Suppressor macrophage treated with lipopolysaccharide for 1 hour (primary cell): ENCODE data around the gene RNF217.

ENCODE experiments used
- DNase-seq, 3 donors: peaks; one replicate each; pipeline ENCODE4 v3.0.0-alpha.2; 2020 to 2022

RNF217 gene

DNA sequence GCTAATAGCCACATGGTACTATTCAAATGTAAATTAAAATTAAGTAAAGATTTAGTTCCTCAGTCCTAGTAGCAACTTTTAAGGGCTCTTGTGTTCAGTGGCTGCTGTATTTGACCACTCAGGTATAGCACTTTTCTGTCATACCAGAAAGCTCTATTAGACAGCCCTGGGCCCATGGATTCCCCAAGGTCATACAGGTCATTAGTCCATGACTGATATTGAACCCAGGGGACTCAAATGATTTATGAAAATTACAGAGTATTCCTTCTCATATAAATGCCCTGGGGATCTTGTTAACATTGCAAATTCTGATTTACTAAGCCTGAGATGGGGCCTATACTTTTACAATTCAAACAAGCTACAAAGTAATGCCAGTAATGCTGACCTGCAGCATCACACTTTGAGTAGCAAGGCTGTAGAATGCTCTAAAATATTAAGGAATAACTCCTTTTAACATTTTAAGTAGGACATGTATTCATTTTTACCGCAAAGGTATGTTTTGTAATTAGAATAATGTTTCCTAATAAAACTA, 29.6 kb downstream of the RNF217 start:
- no peak for DNase-seq

DNA sequence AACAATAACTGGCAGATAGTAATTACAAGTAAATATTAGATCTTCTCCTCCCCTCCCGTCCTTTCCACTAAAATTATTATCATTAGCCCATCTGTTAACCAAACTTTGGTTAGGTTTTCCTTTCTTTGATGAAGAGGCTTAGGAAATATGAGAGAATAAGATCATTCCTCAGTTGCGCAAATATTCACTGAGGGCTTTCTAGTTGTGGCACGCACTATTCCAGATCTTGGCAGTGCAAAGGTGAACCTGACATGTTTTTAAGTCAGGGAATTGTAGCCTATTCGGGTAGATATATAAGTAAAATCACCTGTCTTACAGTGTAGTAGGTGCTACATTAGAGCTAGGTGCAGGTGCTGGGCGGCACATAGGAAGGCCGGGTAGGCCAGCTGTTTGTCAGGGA, 31.1 kb downstream of the RNF217 start:
- no peak for DNase-seq

DNA sequence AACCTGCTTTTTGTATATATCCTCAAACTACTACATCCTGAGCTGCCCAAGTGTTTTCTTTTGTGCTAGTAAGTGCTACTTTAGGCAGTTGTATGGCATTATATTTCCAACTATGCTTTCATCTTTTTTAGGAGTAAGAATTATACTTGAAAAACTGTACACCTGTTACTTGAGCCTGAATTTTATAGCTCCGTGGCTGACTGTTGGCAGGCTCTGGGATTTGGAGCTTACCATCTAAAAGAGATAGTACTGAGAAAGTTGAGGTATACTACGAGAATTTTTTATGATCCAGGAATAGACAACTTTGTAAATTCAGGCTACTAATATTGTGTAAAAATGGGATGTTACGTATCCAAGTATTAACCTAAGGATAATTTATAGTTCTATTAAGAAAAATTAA, 32.4 kb downstream of the RNF217 start:
- DNase-seq: no peak

DNA sequence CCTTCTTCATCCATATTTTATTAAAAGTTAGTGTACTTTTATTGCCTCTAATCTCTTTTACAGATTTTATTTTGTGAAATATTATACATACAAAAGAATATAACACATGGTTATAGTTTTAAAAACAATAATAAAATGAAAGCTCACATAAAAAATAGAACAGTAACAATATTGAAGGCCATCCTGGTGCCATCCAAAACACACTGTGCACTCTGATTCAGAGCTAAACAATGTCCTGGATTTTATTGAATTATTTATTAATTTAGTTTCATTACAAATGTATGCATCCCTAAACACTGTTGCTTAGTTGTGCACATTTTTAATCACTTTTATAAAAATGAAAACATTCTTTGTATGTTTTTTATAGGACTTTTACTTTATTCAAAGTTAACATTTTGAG, 32.9 kb downstream of the RNF217 start:
- no peak for DNase-seq

DNA sequence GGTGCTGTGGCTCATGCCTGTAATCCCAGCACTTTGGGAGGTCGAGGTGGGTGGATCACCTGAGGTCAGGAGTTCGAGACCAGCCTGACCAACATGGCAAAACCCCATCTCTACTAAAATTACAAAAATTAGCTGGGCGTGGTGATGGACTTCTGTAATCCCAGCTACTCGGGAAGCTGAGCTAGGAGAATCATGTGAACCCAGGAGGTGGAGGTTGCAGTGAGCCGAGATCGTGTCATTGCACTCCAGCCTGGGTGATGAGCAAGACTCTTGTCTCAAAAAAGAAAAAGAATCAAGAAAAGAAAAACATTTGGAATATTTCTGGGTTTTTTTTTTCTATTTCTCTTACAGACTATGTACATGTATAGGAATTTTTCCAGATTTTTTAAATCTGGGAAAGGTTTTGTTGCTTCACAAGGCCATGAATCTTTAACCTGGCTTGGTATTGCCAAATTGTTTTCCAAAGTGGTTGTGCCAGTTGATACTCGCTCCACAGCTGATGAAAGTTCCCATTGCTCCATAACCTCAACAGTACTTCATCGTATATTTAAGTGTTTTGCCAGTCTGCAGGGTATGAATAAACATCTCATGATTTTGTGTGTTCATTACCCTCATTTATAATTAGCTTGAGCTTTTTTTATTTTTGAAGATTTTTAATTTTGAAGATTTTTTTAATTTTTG, 33.5 kb downstream of the RNF217 start:
- no peak for DNase-seq

DNA sequence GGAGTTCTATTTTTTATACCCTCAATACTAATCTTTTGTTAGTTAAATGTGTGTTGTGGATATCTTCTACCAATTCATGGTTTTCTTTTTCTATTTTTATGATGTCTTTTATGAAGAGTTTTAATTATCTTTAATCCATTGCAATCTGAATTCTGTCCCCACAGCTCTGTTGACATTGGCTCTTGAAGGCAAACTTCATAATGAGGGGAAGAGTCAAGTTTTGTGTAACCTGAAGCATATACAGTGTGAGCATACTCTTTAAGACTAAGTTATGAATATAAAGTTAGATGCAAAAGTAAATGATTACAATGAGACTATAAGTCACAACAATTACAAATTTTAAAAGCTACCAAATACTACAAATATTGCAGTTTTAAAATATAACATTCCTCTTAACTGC, 34.2 kb downstream of the RNF217 start:
- DNase-seq: no peak

DNA sequence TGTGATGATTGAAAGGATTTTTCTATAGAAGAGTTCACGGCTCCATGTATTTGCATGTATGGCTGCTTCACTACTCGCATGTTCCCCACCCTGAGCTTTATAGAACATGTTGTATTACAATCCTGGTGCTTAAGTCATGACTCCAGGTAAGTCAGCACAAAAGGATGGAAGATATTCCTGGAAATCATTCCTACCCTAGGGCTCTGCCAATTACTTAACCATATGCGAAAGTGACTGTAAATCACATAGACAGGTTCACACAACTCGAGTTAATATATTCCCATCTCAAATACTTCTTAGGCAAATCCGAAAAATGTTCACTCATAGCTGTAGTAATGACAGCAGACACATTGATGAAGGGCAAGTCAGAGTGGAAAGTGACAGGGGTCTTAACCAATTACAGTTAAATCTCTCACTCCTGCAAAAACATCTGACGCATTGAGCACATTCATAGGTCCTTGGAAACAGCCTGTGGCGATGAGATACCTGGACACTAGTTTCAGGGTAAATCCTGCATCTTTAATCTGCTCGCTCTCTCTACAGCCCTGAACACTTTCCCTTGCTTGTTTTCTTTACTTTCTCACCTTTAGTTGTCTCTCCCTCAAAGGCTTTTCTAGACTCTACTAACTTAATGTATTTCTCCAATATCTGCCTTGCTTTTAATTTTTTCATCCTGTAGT, 35.1 kb downstream of the RNF217 start:
- no peak for DNase-seq

DNA sequence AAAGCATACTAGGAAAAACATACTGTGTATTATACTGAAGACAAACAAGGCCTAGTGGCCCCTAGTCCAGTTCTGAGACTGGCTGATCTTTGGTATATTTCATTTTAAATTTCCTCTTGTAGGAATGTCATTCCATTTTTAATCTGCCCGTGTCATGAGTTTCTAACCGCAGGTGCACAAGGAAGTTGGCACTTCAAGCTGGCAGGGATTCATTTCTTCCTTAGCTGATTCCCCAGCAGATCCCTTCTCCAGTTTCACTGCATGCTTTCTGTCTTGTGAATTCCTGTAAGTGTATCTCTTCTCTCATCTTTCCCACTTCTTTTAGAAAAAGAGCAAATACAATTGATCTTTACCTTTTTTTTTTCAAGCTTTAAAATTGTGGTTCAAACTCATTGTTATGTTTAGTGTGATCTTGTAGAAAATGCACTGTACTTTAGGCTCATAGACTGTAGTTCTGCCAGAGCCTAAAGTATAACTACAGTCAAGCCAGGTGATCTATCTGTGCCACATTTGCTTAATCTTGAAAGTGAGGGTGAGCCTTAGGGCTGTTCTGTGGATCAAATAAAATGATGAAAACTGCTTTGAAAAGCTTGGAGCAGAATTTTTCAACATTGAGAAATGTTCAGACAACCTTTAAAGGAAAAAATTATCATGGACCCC, 37.0 kb downstream of the RNF217 start:
- DNase-seq: no peak

DNA sequence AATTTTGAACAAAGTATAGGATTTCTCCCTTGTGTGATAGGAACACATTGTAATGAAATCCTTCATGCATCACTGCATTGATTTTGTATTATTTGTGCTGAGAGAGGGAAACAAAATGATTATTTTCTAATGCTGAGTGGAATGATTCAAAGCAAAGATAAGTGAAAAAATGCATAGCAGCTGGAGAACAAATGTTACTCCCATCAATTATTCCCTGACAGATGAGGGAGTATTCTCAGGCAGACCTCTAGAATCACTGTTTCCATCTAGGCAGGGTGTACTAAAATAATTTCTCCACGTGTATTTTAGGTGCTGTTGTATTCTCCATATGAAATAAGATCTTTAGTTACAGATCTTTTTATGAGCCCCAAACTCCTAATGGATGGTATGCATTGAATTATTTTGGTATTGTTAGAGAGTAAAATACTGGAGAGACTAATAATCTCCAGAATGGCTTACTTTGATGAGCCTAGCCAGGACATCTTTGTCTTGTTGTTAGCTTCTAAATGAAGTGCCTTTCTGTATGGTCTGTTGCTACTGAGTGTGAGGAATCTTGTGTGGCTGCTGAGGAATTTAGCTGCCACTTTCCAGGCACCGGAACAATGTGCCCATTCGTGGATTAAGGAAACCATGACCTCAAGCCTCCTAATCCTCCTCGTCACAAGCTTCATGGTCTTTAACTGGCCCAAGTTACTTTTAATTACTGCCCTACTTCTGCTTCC, 39.6 kb downstream of the RNF217 start:
- DNase-seq: no peak

DNA sequence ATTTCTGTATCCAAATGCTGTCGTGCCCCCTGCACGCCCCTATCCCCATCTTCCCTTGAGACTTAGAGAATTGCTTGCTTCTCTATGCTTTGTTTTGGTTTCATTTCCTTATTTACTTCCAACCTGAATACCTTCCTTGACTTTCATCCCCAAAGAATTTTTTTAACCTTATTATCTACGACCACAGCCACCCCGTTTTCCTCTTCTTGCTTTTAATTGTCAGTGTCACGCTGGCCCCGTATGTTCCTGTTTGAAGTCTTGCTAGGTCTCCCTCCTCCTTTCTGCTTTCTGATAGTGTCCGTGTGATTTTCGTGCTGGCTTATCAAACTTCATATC, 40.1 kb downstream of the RNF217 start:
- DNase-seq: no peak

DNA sequence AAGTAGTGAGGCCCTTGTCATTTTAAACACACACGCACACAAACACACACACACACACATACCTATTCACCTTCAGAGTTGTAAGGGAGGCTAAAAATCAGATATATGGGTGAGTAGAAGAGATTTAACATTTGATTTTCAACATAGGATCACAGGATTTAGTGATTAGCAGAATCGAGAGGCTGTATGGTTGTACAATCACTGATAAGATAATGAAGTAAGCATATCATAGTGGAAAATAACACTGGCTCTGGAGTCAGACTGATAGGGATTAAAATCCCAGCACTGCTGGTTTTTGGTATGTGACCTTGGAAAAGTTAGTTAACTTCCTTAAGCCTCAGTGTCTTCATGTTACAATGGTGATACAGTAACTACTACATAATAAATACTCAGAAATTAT, 40.8 kb downstream of the RNF217 start:
- no peak for DNase-seq

DNA sequence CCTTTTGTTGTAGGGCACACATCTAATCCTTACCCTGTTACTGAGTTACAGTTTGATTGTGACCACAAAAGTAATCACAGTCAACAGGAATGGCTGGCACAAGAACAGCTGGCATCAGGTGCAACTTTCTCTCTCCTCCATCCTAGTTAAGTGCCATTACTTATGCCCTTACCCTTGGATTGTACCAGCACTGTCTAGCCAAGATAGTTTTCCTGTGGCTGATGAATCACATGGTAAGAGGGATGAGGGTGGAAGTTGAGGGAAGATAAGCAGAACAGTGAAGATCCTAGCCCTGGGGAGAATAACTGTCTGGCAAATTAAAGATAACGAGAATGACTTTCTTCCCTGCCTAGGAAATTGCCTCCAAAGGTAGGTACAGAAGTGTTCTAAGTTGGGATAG, 42.0 kb downstream of the RNF217 start:
- no peak for DNase-seq

DNA sequence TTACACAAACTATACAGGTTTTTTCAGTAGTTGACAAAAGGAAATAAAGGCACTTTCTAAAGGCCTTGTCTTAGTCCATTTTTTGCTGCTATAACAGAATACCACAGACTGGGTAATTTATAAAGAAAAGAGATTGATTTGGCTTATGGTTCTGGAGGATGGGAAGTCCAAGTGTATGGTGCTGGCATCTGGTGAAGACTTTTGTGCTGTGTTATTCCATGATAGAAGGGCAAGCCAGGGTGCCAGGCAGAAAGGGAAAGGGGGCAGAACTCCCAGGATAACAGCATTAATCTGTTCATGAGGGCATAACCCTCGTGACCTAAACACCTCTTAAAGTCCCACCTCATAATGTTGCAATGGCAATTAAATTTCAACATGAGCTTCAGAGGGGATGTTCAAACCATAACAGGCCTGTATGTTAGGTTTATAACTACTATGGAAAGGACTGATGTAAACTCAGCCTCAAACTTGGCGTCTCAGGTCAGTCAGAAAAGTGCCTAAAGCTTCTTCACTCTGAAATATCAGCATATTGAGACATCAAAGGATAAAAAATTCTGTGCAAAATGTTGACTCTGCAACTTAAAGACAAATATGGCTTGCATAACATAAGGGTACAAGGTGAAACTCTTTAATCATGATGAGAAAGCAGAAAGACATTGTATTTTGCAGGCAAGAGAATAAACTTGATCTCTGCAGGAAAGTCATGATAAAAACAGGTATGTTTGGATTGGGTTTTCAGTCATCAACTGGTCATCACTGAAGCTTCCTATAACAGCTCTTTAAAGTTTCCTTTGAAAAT, 42.8 kb downstream of the RNF217 start:
- DNase-seq: no peak

DNA sequence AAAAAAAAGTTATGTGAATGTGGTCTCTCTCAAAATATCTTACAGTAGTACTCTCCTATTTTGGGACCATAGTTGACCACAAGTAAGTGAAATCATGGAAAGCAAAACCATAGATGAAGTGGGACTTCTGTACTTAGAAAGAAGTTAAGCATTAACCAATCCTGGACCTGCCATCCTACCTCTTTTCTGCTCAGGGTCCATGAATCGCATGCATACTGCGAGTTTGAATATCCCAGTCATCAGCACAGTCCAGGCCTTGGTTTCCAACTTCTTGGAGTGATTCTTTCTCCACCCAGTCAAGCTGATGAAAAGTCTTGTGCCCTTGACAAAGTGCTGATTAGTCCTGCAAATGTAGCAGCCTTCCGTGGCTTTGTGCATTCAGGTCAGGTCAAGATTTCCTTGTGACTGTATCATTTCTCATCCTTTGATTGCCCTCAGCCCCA, 46.0 kb downstream of the RNF217 start:
- peak; percentile 10 to 44 (median 26) for DNase-seq

DNA sequence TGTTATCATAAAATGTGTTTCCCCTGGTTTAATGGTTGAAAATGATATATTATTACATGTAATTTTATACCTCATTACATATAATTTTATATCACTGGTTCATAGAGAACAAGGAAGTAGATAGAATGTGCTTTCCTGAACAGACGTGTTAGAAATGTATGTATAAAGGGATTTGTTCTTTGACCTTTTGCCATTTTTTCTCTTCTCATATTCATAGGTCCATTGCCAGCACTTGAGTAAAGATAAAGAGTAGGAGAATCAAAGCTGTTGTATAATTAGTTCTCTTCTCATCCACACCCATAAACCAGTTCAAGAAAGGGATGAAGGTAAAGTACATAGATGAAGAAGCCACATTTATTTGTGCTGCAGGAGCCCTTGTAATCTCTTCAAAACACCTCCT, 46.7 kb downstream of the RNF217 start:
- DNase-seq: no peak

DNA sequence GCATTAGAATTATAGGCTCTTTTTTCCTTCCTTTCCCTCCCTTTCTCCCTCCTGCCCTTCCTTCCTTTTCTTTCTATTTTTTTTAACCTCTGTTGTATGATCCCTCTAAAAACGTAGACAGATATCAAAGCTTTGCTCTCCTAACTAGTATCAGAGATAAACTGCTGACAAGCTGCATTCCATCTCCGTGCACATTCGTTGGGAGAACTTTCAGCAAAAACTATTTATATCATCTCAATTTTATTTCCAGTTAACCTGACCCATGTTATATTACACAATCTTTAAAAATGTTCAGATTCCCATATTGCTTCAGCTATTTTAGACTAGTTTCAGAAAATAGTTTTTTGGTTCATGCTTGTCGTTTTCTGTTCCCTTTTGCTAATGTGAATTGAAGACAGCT, 47.3 kb downstream of the RNF217 start:
- no peak for DNase-seq

DNA sequence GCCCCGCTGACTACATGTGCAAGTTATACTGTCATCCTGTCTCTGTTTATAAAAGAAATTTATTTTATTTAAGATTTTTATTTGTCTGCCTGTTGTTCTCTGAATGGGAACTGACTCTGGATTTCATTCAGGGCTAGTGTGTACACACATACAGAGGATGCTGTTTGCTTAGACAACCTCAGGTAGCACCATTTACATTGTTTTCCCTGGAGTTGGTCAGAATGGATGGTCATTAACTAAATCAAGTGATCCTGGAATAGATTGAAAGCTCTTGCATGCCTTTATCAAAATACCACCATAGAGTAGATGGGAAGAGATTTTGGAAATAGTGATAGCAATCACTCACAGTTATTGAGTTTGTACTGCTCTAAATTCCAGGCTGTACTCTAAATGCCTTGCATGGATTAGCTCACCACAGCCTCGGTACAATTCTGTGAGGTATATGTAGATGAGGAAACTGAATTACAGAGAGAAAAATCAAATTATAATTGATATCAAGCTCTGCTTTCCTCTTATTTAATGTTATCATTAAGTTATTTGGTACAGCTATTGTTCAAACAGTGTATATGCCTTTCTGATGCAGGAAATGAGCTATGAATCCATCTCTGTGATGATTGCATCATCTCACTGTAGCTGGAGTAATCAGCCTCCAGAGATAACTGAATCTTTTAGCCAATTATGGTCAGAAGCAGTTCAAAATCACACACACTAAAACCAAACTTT, 51.9 kb downstream of the RNF217 start:
- no peak for DNase-seq

DNA sequence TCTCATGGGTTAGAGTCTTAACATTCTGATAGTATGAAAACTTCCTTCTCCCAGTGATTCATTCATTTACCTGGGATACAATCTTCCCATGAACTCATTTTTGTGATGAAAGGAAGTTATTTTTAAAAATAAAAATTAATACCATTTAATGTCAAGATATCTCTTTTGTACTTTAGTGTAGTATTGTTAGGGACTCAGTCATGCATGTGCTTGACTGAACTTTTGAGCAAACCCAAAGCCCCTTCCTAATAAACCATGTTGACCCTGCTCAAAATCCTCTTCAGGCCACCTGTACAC, 52.4 kb downstream of the RNF217 start:
- DNase-seq: no peak

DNA sequence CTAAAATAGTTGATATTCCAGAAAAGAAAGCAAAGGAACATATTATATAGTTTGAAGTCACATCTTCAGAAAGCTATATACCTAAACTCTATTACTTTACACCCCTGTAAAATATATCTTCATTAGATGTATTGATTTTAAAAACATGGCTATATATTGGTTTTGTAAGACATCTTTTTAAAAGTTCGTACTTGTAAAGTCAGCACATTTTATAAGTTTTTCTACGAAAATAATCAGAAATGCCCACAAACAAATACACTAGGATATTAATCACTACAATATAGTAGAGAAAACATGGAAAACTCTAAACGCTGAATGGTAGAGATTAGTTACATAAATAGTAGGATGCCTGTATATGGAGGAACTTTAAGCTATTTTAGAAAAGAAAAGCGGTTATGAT, 52.9 kb downstream of the RNF217 start:
- DNase-seq: no peak

DNA sequence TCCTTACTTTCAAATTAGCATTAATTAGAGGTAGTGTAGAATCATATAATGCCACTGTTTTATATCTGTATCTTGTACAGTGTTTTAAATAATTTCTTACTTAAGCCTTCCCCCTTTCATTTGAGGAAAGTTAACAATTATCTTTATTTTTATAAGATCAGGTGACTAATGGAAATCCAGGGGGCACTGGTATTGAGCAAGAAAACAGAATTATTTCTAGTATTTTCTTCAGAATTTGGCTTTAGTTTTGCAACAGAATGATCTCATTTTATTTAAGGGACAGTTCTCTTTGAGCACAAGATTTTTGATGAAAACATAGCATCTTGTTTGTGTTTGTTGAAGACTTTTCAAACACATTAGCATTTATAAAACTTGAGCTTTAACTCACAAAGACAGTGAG, 55.9 kb downstream of the RNF217 start:
- DNase-seq: no peak

DNA sequence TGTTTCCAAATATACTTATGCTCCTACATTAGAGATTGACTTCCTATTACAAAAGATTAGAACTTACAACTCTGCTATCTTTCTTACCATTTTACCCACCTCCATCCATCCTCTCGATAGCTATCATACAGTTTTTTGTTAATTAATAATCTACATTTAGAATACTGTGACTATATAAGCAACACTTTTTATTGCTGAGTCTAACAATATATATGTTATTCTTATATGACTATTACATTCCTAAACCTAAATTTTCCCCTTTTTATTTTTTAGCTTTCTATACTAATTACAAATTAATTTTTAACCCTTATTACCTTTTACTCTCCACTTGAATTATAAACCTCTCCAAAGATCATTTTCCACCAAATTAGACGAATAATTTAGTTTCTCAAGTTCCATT, 57.0 kb downstream of the RNF217 start:
- no peak for DNase-seq

DNA sequence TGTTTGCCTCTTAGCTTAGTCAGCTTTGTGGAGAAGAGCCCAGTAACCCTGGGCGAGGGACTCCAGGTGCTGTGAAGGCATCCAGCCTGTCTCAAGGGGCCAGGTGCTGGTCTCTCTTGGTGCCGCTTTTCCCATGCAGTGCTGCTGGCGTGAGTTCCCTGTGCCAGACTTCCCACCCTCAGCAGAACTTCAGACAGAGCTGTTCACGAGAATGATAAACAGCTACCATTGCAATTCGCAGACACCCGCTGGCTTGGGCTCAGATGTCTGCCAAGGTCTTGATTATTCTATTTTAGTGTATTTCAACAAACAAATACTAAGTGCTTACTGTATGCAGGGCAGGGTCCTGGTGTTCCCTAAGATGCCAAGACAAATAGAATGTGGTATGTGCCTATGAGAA, 57.7 kb downstream of the RNF217 start:
- no peak for DNase-seq
